Measurements from ENCODE around the gene CNDP1. TPM values are rescaled to one million over a fixed set of nuclear protein-coding genes. Genes with fewer than 3 reads are reported as not detected.

Gene CNDP1
- total and polyA plus RNA-seq, 2 donors (not counting 1 experiment from before 2014, with no cell fraction given): 0.19 to 0.57 TPM

DNA sequence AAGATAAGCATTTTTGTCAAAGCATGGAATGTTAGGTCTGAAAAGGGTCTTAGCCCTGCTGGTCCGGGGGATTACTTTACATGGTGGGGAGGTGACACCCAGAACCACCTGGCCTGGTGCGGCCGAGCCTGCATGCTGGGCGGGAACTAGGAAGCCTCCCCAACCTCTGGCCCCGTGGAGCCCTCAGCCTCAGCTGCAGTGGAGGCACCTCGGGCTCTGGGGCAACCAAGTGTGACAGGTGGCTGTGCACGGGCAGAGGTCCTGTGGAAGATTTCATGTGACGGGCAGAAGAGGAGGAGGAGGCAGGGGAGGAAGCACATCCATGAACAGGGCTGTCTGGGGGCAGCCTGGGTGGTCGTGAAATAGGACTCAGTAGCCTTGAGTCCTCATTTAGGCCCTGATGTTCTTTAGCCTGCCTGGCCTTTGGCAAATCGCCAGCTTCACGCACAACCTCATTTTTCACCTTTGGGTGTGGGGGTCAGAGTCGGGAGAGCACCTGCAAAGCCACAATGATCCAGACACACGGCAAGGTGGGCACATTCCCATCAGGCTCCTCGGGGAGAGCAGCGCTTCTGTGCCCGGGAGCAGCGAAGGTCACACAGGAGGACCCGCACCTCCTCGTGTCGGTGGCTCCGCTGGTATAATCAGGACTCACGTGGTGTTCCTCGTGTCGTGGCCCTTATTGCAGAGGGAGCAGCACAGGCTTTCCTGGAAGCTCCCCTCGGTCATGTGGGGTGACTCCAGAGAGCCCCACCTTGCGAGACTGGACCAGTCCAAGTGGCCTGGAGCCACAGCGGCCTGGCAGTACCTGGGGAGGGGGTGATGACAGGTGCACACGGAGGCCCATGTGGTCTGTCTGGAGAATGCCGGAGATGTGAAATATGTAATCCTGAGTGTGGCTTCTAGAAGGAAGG lies 24.2 kb upstream of the CNDP1 start:
- Histone ChIP-seq H3K27ac (ENCODE audit: low read length in 2 of 2) (no peak overlapping the region), H3K36me3 (replicated peaks in 1 of 2; ENCODE audit: control extremely low read depth in 1 of 2, control insufficient read depth in 1 of 2, extremely low read depth in 1 of 2, insufficient read depth in 2 of 2, low read length in 1 of 2) (peaks cover 7 to 95% of the 10 kb centered on the region in 2 experiments), H3K4me1 (ENCODE audit: control insufficient read depth in 2 of 2, insufficient read depth in 2 of 2, low read length in 2 of 2) (no peaks in the 10 kb centered on the region), H3K79me2 (ENCODE audit: control insufficient read depth, insufficient read depth, low read length) (peaks cover 76% of the 10 kb centered on the region), H3K4me2 (replicated peaks; ENCODE audit: low read depth, low read length, poor library complexity, severe bottlenecking) (no peak overlapping the region), H3K27me3 (replicated peaks in 1 of 4; ENCODE audit: control extremely low read depth in 1 of 4, control insufficient read depth in 3 of 4, insufficient read depth in 4 of 4, low read length in 3 of 4) (no peaks in the 10 kb centered on the region), H4K20me1 (ENCODE audit: control insufficient read depth, insufficient read depth, low read length, poor library complexity, severe bottlenecking) (peaks cover 84% of the 10 kb centered on the region), H3K4me3 (ENCODE audit: control extremely low read depth in 1 of 5, extremely low read depth in 1 of 5, insufficient read depth in 1 of 5, low read depth in 2 of 5, low read length in 4 of 5) (no peak overlapping the region), H3K9me3 (ENCODE audit: control extremely low read depth in 1 of 3, control insufficient read depth in 2 of 3, insufficient read depth in 1 of 3, low read length in 2 of 3) (no peaks in the 10 kb centered on the region), H3K9ac (ENCODE audit: low read length) (no peak overlapping the region), H2AFZ (ENCODE audit: insufficient read depth, low read depth, low read length, poor library complexity, severe bottlenecking) (no peak overlapping the region)
- ATAC-seq (ENCODE audit: low read depth): no peak
- ChIA-PET POLR2A (no interaction called here), CTCF (no interaction called here)
- TF ChIP-seq, protein P1, sequence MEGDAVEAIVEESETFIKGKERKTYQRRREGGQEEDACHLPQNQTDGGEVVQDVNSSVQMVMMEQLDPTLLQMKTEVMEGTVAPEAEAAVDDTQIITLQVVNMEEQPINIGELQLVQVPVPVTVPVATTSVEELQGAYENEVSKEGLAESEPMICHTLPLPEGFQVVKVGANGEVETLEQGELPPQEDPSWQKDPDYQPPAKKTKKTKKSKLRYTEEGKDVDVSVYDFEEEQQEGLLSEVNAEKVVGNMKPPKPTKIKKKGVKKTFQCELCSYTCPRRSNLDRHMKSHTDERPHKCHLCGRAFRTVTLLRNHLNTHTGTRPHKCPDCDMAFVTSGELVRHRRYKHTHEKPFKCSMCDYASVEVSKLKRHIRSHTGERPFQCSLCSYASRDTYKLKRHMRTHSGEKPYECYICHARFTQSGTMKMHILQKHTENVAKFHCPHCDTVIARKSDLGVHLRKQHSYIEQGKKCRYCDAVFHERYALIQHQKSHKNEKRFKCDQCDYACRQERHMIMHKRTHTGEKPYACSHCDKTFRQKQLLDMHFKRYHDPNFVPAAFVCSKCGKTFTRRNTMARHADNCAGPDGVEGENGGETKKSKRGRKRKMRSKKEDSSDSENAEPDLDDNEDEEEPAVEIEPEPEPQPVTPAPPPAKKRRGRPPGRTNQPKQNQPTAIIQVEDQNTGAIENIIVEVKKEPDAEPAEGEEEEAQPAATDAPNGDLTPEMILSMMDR (IDR thresholded peaks at IDR 0.05): no peak
- no peak for TF ChIP-seq EZH2 (IDR thresholded peaks at IDR 0.05; ENCODE audit: borderline replicate concordance, insufficient read depth, low read depth, low read length, poor library complexity, severe bottlenecking)
- H3K4me1 Mint-ChIP-seq: peaks cover 6% of the 10 kb centered on the region
- intact Hi-C loops (cut with micrococcal nuclease): no loop called here
- no peaks in the 10 kb centered on the region for H3K27me3 Mint-ChIP-seq
- no peak for DNase-seq
- H3K27ac Mint-ChIP-seq: no peak overlapping the region
- no peak overlapping the region for H3K4me3 Mint-ChIP-seq
- H3K9me3 Mint-ChIP-seq (ENCODE audit: insufficient read depth): no peaks in the 10 kb centered on the region
- WGBS (ENCODE audit: insufficient coverage): 90% methylated on average over 29 of the region's 29 CpGs

DNA sequence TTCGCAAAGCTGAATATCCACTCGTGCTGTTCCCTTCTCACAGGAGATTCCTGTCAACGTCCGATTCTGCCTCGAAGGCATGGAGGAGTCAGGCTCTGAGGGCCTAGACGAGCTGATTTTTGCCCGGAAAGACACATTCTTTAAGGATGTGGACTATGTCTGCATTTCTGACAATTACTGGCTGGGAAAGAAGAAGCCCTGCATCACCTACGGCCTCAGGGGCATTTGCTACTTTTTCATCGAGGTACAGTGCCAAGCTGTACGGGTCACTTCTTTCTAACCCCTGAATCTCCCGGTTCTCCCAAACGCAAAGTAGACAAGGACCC lies 23.6 kb upstream of the CNDP1 start:
- DNase-seq: no peak
- Mint-ChIP-seq H3K27ac (no peak overlapping the region), H3K9me3 (ENCODE audit: insufficient read depth) (no peaks in the 10 kb centered on the region), H3K4me1 (peaks cover 6% of the 10 kb centered on the region), H3K27me3 (no peaks in the 10 kb centered on the region), H3K4me3 (no peak overlapping the region)
- no peak overlapping the region for H3K9ac ChIP-seq (ENCODE audit: low read length)
- ChIA-PET POLR2A (no interaction called here), CTCF (no interaction called here)
- TF ChIP-seq, protein P1 (IDR thresholded peaks at IDR 0.05): no peak
- TF ChIP-seq EZH2 (IDR thresholded peaks at IDR 0.05; ENCODE audit: borderline replicate concordance, insufficient read depth, low read depth, low read length, poor library complexity, severe bottlenecking): no peak
- H3K4me3 ChIP-seq (ENCODE audit: control extremely low read depth in 1 of 5, extremely low read depth in 1 of 5, insufficient read depth in 1 of 5, low read depth in 2 of 5, low read length in 4 of 5): no peak overlapping the region
- intact Hi-C loops (cut with micrococcal nuclease): no loop called here
- no peak overlapping the region for H3K4me2 ChIP-seq (replicated peaks; ENCODE audit: low read depth, low read length, poor library complexity, severe bottlenecking)
- ATAC-seq (ENCODE audit: low read depth): no peak
- H3K9me3 ChIP-seq (ENCODE audit: control extremely low read depth in 1 of 3, control insufficient read depth in 2 of 3, insufficient read depth in 1 of 3, low read length in 2 of 3): no peaks in the 10 kb centered on the region
- no peaks in the 10 kb centered on the region for H3K4me1 ChIP-seq (ENCODE audit: control insufficient read depth in 2 of 2, insufficient read depth in 2 of 2, low read length in 2 of 2)
- H2AFZ ChIP-seq (ENCODE audit: insufficient read depth, low read depth, low read length, poor library complexity, severe bottlenecking): no peak overlapping the region
- H3K79me2 ChIP-seq (ENCODE audit: control insufficient read depth, insufficient read depth, low read length): peaks cover 74% of the 10 kb centered on the region
- H3K27ac ChIP-seq (ENCODE audit: low read length in 2 of 2): no peak overlapping the region
- peaks cover 7 to 96% of the 10 kb centered on the region in 2 experiments for H3K36me3 ChIP-seq (replicated peaks in 1 of 2; ENCODE audit: control extremely low read depth in 1 of 2, control insufficient read depth in 1 of 2, extremely low read depth in 1 of 2, insufficient read depth in 2 of 2, low read length in 1 of 2)
- no peaks in the 10 kb centered on the region for H3K27me3 ChIP-seq (replicated peaks in 1 of 4; ENCODE audit: control extremely low read depth in 1 of 4, control insufficient read depth in 3 of 4, insufficient read depth in 4 of 4, low read length in 3 of 4)
- 97% methylated on average over 12 of the region's 12 CpGs for WGBS (ENCODE audit: insufficient coverage)
- H4K20me1 ChIP-seq (ENCODE audit: control insufficient read depth, insufficient read depth, low read length, poor library complexity, severe bottlenecking): peaks cover 84% of the 10 kb centered on the region

Data from B cell (primary cell).